Progenitor cell of endocrine pancreas (in vitro differentiated cells): ENCODE measurements around the gene TSHB. TPM values are rescaled to one million over a fixed set of nuclear protein-coding genes. Genes with fewer than 3 reads are reported as not detected.

Experiments used
- DNase-seq: peaks from one replicate; pipeline ENCODE4 v3.0.0; 2021; ENCODE audit warnings: low spot score; ENCODE audit not compliant: unreplicated experiment
- H3K27ac Mint-ChIP-seq: 2 replicates; pipeline ENCODE4 v1.8.0; 2021; ENCODE audit warnings: mild to moderate bottlenecking, moderate library complexity, mixed read lengths
- H3K27me3 Mint-ChIP-seq: 2 replicates; pipeline ENCODE4 v1.8.0; 2021; ENCODE audit warnings: mixed read lengths
- H3K36me3 Mint-ChIP-seq: 2 replicates; pipeline ENCODE4 v1.8.0; 2022; ENCODE audit warnings: mixed read lengths; ENCODE audit not compliant: insufficient read depth
- H3K4me1 Mint-ChIP-seq: 2 replicates; pipeline ENCODE4 v1.8.0; 2021; ENCODE audit warnings: low read depth, mixed read lengths
- H3K4me3 Mint-ChIP-seq: 2 replicates; pipeline ENCODE4 v1.8.0; 2021; ENCODE audit warnings: low read depth, mild to moderate bottlenecking, moderate library complexity, mixed read lengths
- H3K9me3 Mint-ChIP-seq: 2 replicates; pipeline ENCODE4 v1.8.0; 2021; ENCODE audit warnings: low read depth, mixed read lengths
- CTCF ChIP-seq: fragments of 200-600 bp; sonication (generic); IDR thresholded peaks from one replicate; pipeline ENCODE4 v1.5.0; 2021; ENCODE audit warnings: antibody characterized with exemption, mild to moderate bottlenecking; ENCODE audit not compliant: unreplicated experiment
- total RNA-seq: library from RNA; stranded (reverse); gene quantifications from 2 replicates; pipeline ENCODE4 v1.2.1, GENCODE V29; 2021

TSHB gene
- total RNA-seq, 1 donor from 2014 or later: not detected

GRCh38 chr1:115041654-115042053, 12.0 kb downstream of the TSHB start:
- Mint-ChIP-seq H3K9me3 (peaks cover 7% of the 10 kb centered on the region), H3K4me3 (no peak overlapping the region), H3K4me1 (peaks cover 8% of the 10 kb centered on the region), H3K36me3 (peaks cover 20% of the 10 kb centered on the region), H3K27me3 (no peaks in the 10 kb centered on the region), H3K27ac (no peak overlapping the region)
- no peak for DNase-seq
- peak; percentile 58 for TF ChIP-seq CTCF

GRCh38 chr1:115046751-115047150, 17.1 kb downstream of the TSHB start:
- H3K9me3 Mint-ChIP-seq: peaks cover 14% of the 10 kb centered on the region
- DNase-seq: no peak
- H3K27me3 Mint-ChIP-seq: no peaks in the 10 kb centered on the region
- H3K27ac Mint-ChIP-seq: no peak overlapping the region
- no peak overlapping the region for H3K4me3 Mint-ChIP-seq
- TF ChIP-seq CTCF: no peak
- peaks cover 29% of the 10 kb centered on the region for H3K36me3 Mint-ChIP-seq
- peaks cover 8% of the 10 kb centered on the region for H3K4me1 Mint-ChIP-seq

GRCh38 chr1:115051850-115052249, 22.2 kb downstream of the TSHB start:
- Mint-ChIP-seq H3K4me1 (no peaks in the 10 kb centered on the region), H3K36me3 (peaks cover 10% of the 10 kb centered on the region), H3K4me3 (no peak overlapping the region), H3K27me3 (no peaks in the 10 kb centered on the region), H3K27ac (no peak overlapping the region), H3K9me3 (peaks cover 4% of the 10 kb centered on the region)
- no peak for DNase-seq
- no peak for TF ChIP-seq CTCF

GRCh38 chr1:115052454-115053083, 22.9 kb downstream of the TSHB start:
- Mint-ChIP-seq H3K27me3 (no peaks in the 10 kb centered on the region), H3K9me3 (no peaks in the 10 kb centered on the region), H3K27ac (no peak overlapping the region), H3K4me3 (no peak overlapping the region), H3K36me3 (peaks cover 6% of the 10 kb centered on the region), H3K4me1 (no peaks in the 10 kb centered on the region)
- peak; percentile 87 for TF ChIP-seq CTCF
- DNase-seq: peak; percentile 48

GRCh38 chr1:115056395-115056798, 26.8 kb downstream of the TSHB start:
- Mint-ChIP-seq H3K27me3 (no peaks in the 10 kb centered on the region), H3K4me3 (no peak overlapping the region), H3K36me3 (peaks cover 7% of the 10 kb centered on the region), H3K9me3 (no peaks in the 10 kb centered on the region), H3K27ac (no peak overlapping the region), H3K4me1 (peaks cover 6% of the 10 kb centered on the region)
- no peak for TF ChIP-seq CTCF
- DNase-seq: no peak
